ENCODE measurements around the gene MFNG.

DNA sequence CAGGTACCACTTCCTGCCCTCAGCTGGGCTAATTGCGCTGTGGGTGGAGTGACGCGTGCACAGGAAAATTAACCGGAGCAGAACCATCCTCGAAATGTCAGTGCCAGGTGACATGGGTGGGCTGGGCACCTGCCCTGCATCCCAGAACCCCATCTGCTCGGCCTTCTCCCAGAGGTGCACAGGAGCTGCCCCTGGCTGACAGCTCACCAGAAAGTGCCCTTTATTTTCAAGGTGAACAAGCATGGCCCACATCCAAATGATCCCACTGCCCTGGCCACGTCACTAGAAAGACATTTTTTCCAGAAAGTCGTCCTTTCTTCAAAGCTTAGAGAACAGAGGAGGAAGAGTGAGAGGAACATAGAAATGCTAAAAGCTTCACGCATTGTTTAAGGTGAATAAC is 54.8 kb downstream of the MFNG start:
- TF ChIP-seq GATA3 (IDR thresholded peaks at IDR 0.05; ENCODE audit: low read depth, low read length) (no peak), GATA2 (IDR thresholded peaks at IDR 0.05; ENCODE audit: low read depth, low read length) (no peak)
